SKM-1 (cell line): ENCODE results near the gene GAD2.

ENCODE experiments used
- DNase-seq: peaks from one replicate; lab custom pipeline; 2025; ENCODE audit not compliant: unreplicated experiment; lab: John Stamatoyannopoulos, UW

Gene GAD2

DNA sequence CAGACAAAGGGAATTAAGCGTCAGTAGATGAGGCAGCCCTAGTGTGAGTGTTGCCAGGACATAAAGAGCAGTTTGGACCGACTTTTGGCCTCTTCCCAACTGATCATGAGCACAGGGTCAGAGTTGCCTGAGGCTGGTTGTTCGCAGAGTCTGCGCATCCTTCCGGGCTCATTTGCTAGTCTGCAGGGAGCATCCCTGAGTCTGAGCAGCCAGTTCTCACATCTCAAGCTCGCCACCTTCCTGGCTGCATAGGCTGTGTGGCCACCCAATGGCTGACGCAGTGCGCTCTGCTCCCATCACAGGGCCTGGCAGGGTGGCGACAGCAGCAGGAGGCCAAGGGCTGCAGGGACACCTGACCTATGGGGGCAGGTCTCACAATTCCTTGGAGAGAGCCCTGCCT lies 5.0 kb downstream of the GAD2 start:
- no peak for DNase-seq

DNA sequence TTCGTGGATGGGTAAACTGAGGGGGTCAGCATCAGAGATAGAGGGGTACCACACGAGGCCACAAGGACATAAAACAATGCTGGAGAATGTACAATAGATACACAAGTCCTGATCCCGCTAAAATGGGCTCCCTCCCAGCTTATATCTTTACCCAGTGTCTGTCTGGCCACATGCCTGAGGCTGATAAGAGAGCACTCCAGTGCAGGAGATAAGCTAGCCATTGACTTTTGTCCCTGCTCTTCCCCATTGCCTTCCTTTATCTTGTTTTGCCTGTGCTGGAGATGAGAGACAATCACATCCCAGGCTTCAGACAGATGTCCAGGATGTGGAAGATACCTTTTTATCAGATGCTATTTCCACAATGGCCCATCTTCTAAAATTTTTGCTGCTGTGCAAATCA lies 6.0 kb downstream of the GAD2 start:
- no peak for DNase-seq

DNA sequence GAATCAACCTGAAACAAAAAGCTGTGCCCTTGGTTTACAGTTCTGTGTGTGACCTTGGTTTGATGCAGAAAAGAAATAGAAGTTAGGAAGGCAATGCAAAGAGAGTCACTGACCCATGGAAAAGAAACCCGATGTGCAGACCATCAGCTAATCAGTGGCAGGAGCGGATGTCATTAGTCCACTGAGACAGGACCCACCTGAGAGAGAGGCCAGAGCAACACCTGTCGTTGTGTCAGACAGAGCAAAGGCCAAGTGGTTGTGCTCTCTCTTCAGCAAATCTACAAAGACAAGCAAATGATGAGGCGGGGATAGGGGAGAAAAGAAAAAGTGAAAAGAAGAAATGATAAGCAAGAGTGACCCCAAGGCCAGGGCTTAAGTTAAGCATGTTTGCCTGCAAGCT lies 8.7 kb downstream of the GAD2 start:
- no peak for DNase-seq

- DNase-seq = no peak
These were observed 11.2 kb downstream of the GAD2 start for GRCh38 chr10:26227786-26228185.

DNA sequence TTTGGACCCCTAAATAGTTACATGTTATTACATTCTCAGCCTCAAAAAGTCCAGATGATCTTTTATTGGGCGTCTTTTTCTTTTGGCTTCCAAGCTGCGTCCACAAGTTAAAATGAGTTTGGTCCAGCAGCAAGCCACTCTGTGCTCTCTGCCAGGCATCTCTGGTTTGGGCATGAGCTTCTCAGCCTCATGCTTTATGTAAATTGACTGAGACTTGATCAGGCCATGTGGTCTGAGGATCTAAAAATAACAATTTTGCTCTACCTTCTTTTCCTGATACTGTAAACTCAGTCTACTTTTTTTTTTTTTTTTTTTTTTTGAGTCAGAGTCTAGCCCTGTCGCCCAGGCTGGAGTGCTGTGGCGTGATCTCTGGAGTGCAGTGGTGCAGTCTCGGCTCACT lies 15.6 kb downstream of the GAD2 start:
- DNase-seq = no peak

- no peak for DNase-seq
These were observed 19.2 kb downstream of the GAD2 start for GRCh38 chr10:26235761-26236160.

DNA sequence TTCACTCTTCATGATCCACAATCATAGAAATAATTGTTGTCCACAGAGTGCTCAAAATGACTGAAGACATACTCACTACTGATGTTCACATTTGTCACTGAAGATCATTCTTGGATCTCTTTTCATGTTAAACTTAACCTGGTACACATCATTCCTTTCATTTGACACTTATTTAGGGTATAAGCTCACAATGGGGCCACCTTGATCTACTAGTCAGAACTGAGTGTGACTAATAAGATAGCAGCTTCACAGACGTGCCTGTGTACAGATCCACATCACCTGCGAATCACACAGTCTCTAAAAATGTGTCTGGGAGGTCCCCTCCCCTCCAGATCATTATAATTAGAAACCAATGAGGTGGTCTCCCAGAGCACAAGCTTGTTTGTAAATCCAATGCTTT lies 21.8 kb downstream of the GAD2 start:
- DNase-seq = no peak

DNA sequence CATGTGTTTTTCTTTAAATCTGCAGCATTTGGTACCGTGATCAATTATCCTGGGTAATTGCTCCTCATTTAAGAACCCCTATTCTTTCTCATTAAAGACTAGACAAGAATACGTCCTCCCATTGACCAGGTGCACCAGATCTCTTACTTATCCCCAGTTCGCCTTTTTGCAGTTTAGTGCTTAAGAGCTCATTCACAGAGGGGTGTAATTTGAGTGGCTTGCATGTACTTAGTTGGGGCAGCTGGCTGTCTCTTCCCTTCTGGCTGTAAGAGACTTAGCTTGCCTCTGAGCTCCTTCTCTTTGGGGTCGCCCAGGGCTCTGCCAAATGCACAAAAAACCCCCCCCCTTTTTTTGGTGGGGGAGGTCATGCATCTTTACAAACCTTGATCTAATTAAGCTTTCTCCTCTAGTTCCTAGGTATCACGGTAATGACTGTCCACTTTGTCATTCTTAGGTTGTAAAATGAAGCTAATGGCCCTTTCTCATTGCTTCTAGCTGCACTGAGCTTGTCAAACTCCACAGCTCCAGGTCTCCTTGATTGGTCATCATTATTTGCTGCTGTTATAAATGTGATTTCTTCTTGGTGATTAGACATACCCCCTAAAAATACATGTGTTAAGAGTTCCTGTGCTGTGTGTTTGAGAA lies 26.3 kb downstream of the GAD2 start:
- DNase-seq = no peak

GRCh38 chr10:26243351-26243720 lies 26.8 kb downstream of the GAD2 start:
- no peak for DNase-seq

GRCh38 chr10:26249681-26250080 lies 33.1 kb downstream of the GAD2 start:
- DNase-seq = no peak

DNA sequence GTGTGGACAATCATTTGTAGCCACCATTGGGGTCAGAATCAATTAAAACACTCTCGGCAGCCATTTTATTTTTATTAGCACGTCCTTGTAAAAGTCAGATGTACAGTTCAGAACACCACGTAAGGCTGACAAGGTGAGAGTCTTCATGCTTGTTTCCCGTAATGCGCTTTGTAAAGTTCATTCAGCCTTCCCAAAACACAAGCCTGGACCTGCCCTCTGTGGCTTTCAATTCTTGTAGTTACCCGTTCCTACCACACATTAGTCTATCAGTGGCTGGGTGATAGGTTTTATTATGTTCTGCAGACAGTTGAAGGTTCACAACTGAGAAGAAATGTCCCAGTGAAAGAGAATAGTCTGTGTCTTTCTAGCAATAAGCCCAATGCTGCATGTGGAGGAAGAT lies 35.4 kb downstream of the GAD2 start:
- no peak for DNase-seq

- no peak for DNase-seq
These were observed 38.0 kb downstream of the GAD2 start for GRCh38 chr10:26254616-26255015.

DNA sequence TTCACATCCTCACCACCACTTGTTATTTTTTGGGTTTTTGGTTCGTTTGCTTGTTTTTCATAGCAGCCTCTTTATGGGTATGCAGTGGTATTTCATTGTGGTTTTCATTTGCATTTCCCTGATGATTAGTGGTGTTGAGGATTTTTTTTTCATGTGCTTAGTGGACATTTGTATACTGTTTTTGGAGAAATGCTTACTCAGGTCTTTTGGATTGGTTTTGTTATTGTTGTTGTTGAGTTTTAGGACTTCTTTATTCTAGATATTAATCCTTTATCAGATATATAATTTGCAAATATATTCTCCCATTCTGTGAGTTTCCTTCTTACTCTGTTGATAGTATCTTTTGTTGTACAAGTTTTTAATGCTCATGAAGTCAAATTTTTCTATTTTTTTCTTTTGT lies 42.8 kb downstream of the GAD2 start:
- DNase-seq = no peak

DNA sequence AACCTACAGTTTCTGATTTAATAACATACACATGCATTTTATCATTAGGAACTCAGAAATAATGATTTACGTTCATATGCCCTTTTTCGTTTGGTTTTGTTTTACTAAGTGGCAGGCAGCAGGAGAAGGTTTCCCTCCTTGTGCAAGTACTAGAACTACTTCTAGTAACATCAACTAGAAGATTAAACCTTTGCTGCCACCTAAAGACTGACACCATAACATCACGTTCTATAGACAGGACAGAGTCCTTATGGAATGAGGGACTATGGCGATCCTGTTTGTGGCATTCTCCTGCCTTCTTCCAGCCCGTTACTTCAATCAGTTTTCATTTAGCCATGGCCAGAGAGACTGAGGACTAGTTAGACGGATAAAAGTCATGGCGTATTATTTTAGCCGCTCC lies 53.2 kb downstream of the GAD2 start:
- DNase-seq = peak; percentile 7

- no peak for DNase-seq
These were observed 57.8 kb downstream of the GAD2 start for GRCh38 chr10:26274391-26274790.

DNA sequence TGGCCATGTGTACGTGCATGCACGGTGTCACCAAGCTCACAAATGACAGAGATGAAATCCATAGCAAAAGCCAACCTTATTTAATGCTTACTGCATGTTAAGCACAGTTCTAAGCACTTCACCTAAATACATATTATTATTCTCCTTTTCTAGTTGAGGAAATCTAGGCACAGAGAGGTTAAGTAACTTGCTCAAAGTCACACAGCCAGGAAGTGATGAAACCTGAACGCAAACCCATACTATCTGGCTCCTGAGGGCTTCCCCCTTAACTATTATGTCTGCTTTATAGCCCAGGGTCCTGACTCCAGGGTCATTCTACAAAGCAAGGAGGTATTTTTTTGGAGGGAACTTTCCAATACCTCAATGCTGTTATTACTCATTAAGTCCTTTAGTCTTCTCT lies 61.7 kb downstream of the GAD2 start:
- DNase-seq = no peak

- no peak for DNase-seq
These were observed 73.7 kb downstream of the GAD2 start for GRCh38 chr10:26290236-26290635.

DNA sequence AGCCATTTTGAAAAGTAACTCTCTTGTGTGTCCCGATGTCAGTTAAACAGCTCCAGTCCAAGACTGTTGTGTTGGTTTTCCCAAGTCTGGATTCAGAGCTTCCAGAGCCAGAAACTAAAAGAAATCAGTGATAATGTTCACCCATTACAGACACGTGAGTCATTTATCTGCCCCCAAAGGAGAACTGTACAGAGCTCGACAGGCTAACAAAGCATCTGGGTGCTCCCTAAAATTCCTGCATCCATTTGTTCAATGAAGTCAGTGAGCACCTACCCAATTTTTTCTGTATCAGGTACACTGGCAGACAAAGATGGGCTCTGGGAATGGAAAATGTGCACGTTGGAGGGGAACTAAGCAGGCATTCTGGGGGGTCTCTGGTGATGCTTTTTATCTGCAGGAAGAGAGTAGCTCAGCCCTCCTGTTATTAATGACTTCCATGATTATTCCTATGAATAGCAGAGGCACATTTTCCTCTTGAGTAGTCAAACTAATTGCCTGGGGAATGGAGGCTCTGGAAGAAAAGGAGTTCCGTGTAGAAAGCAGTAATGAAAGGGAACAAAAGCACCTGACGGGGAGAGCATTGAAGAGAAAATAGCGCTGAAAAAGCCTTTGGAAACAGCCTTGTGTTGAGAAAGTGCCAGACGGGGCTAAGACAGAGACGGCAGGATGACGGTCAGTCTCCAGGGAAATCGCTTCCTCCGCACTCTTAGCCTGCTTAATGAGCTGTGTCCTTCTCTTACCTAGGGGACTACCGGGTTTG lies 75.3 kb downstream of the GAD2 start:
- no peak for DNase-seq

DNA sequence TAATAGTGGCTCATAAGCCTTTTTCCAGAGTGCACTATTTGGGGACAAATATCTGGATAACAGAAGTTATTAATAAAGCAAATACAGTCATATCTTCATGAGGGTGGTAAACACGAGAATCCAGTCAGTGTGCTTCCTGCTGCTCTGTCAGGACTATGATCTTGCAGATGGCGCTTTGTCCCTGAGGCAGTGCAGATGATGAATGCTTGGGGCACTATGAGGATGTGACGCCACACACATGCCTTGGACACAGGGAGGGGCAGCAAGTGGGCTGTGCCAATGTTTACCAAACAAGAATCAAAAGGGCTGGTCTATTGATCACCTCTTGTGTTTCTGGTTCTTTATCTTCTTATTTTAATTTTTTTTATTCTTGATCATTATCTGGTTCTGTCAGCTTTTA lies 79.8 kb downstream of the GAD2 start:
- no peak for DNase-seq

DNA sequence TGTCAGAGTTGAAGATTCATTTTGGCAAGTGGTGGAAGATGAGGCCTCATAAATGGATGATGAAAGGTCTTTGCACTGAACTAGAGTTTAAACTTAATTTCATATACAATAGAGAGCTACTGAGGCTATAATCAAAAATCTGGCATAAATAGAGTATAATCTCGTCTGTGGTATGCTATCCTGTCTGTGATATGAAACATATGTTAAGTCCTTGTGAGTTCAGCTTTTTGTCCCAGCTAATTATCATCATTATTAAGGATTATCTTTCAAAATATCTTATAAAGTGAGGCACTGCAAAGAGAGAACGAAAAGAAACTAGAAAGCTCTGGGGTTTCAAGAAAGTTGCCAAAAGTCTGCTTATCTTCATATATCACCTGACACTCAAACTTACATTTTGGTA lies 83.4 kb downstream of the GAD2 start:
- DNase-seq = no peak

DNA sequence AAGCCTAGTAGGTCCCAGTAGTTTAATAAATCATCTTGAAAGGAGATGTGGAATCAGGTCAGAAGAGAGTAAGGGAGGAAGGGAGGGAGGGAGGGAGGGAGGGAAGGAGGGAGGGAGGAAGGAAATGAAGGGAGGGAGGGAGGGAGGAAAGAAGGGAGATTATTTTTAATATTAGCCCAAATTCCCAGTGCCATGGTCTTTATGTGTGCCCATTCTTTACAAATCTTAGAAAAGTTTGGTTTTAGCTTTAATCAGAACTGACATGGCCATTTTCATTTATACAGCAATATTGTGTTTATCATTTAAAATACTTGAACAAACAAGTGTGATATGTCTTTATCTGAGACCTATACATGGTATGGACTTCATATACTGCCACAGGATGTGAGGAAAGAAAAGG lies 86.8 kb downstream of the GAD2 start:
- DNase-seq = no peak

- no peak for DNase-seq
These were observed 93.8 kb downstream of the GAD2 start for GRCh38 chr10:26310361-26310760.

- no peak for DNase-seq
These were observed 94.9 kb downstream of the GAD2 start for GRCh38 chr10:26311383-26311940.
